Astrocyte of the spinal cord (primary cell): ENCODE measurements around the gene DUSP16.

ENCODE experiments used
- DNase-seq: peaks from one replicate; pipeline ENCODE4 v3.0.0; 2011; ENCODE audit warnings: low read depth, low spot score
- H3K4me3 ChIP-seq: 2 replicates; pipeline ENCODE4 v1.5.1; 2011; ENCODE audit warnings: low read depth, mild to moderate bottlenecking, low read length, moderate library complexity
- CTCF ChIP-seq: IDR thresholded peaks from 2 replicates; pipeline ENCODE4 v1.5.1; 2012; ENCODE audit warnings: low read depth, mild to moderate bottlenecking, low read length, inconsistent platforms
- in situ Hi-C: cut with HindIII; loops from 2 replicates; pipeline ENCODE4 v1.10.0; 2017; ENCODE audit warnings: low sequenced_read_pairs

The DUSP16 gene

GRCh38 chr12:12562585-12563261, at the start of gene DUSP16:
Gene DUSP16 (minus strand): TSS chr12:12562863. CDS start chr12:12521098, 41,765 bp downstream.
- in situ Hi-C loops, result no loop called here
- DNase-seq, result peak; percentile 96
- TF ChIP-seq CTCF, result peak; percentile 0
- peak within 1 kb of the TSS; percentile 81 for H3K4me3 ChIP-seq

- in situ Hi-C loops, result no loop called here
- DNase-seq, result peak; percentile 78
- peak overlapping the region; percentile 86 for H3K4me3 ChIP-seq
- TF ChIP-seq CTCF, result no peak
Observed at GRCh38 chr12:12612358-12612757, 49.7 kb upstream of the DUSP16 start.

GRCh38 chr12:12611512-12612306, 49.0 kb upstream of the DUSP16 start, which contains the start of gene CREBL2:
Gene CREBL2 (plus strand): TSS chr12:12611876. CDS start chr12:12612173, 297 bp downstream.
- peak within 1 kb of the TSS; percentile 86 for H3K4me3 ChIP-seq
- DNase-seq, result peak; percentile 96
- no peak for TF ChIP-seq CTCF
- in situ Hi-C loops, result no loop called here

- in situ Hi-C loops, result no loop called here
- DNase-seq, result no peak
- no peak overlapping the region for H3K4me3 ChIP-seq
- TF ChIP-seq CTCF, result no peak
Observed at GRCh38 chr12:12610711-12611110, 48.0 kb upstream of the DUSP16 start.

GRCh38 chr12:12609692-12610091, 47.0 kb upstream of the DUSP16 start:
- no peak for DNase-seq
- in situ Hi-C loops, result no loop called here
- TF ChIP-seq CTCF, result no peak
- no peak overlapping the region for H3K4me3 ChIP-seq

- TF ChIP-seq CTCF, result no peak
- in situ Hi-C loops, result no loop called here
- no peak overlapping the region for H3K4me3 ChIP-seq
- peak; percentile 12 for DNase-seq
Observed at GRCh38 chr12:12608557-12608957, 45.9 kb upstream of the DUSP16 start.
